Fibroblast of gingiva (primary cell): ENCODE data around the gene CYP39A1.

Experiments
- DNase-seq: peaks from one replicate; pipeline ENCODE4 v3.0.0-alpha.2; 2011; ENCODE audit warnings: low read depth

Gene CYP39A1

GRCh38 chr6:46511320-46511719 is 141.3 kb downstream of the CYP39A1 start:
- DNase-seq, result no peak

- DNase-seq, result peak; percentile 89
Observed at GRCh38 chr6:46510651-46511050, 142.0 kb downstream of the CYP39A1 start.

- DNase-seq, result no peak
Observed at GRCh38 chr6:46509981-46510510, 142.6 kb downstream of the CYP39A1 start.

- DNase-seq, result no peak
Observed at GRCh38 chr6:46509063-46509462, 143.6 kb downstream of the CYP39A1 start.

- no peak for DNase-seq
Observed at GRCh38 chr6:46507426-46507825, 145.2 kb downstream of the CYP39A1 start.

- DNase-seq, result no peak
Observed at GRCh38 chr6:46505693-46506512, 146.7 kb downstream of the CYP39A1 start.

- no peak for DNase-seq
Observed at GRCh38 chr6:46504242-46504641, 148.4 kb downstream of the CYP39A1 start.

GRCh38 chr6:46502486-46503119 is 150.0 kb downstream of the CYP39A1 start:
- peak; percentile 38 for DNase-seq

GRCh38 chr6:46501136-46502089 is 151.2 kb downstream of the CYP39A1 start:
- DNase-seq, result peak; percentile 50

GRCh38 chr6:46500382-46500781 is 152.2 kb downstream of the CYP39A1 start:
- no peak for DNase-seq
